DMS53 treated with DMSO at 0.1 percent for 48 hours (cell line): ENCODE measurements around the gene GPR137B.
"Not testable (repeated sequence)": the region's sequence is repeated elsewhere in the genome, so short reads cannot be mapped to it uniquely, and the experiment has no call there.

Source experiments
- DNase-seq: peaks from one replicate; lab custom pipeline; 2025; ENCODE audit not compliant: unreplicated experiment; lab: John Stamatoyannopoulos, UW

Gene GPR137B

GRCh38 chr1:236144033-236144432 lies 1.7 kb downstream of the GPR137B start:
- DNase-seq: no peak

- DNase-seq: no peak
Measured at GRCh38 chr1:236144446-236145150, 2.3 kb downstream of the GPR137B start.

- no peak for DNase-seq
Measured at GRCh38 chr1:236147068-236147467, 4.7 kb downstream of the GPR137B start.

- no peak for DNase-seq
Measured at GRCh38 chr1:236147521-236148469, 5.5 kb downstream of the GPR137B start.

- DNase-seq: no peak
Measured at GRCh38 chr1:236148470-236148845, 6.1 kb downstream of the GPR137B start.

- no peak for DNase-seq
Measured at GRCh38 chr1:236149003-236149595, 6.8 kb downstream of the GPR137B start.

- DNase-seq: no peak
Measured at GRCh38 chr1:236149696-236150228, 7.4 kb downstream of the GPR137B start.

- no peak for DNase-seq
Measured at GRCh38 chr1:236150311-236150955, 8.1 kb downstream of the GPR137B start.

GRCh38 chr1:236150986-236151385 lies 8.6 kb downstream of the GPR137B start:
- no peak for DNase-seq

- no peak for DNase-seq
Measured at GRCh38 chr1:236151739-236152424, 9.5 kb downstream of the GPR137B start.

- DNase-seq: no peak
Measured at GRCh38 chr1:236154126-236154525, 11.8 kb downstream of the GPR137B start.

GRCh38 chr1:236154671-236155398 lies 12.5 kb downstream of the GPR137B start:
- DNase-seq: no peak

GRCh38 chr1:236155399-236155767 lies 13.0 kb downstream of the GPR137B start:
- DNase-seq: no peak

GRCh38 chr1:236155841-236156503 lies 13.6 kb downstream of the GPR137B start:
- DNase-seq: no peak

- no peak for DNase-seq
Measured at GRCh38 chr1:236156512-236157208, 14.3 kb downstream of the GPR137B start.

- not testable (repeated sequence) for DNase-seq
Measured at GRCh38 chr1:236158072-236158471, 15.7 kb downstream of the GPR137B start.

- no peak for DNase-seq
Measured at GRCh38 chr1:236158719-236159118, 16.4 kb downstream of the GPR137B start.

- DNase-seq: no peak
Measured at GRCh38 chr1:236159704-236160539, 17.6 kb downstream of the GPR137B start.
